Heart left ventricle (tissue), 16 donors: ENCODE results near the gene B4GALNT3. TPM values are rescaled to one million over a fixed set of nuclear protein-coding genes. Genes with fewer than 3 reads are reported as not detected.

Experiments
- ATAC-seq, 4 donors: fragments of 200-7000 bp; cut with Tn5 transposase; one replicate each; pipeline ENCODE4 v1.9.1; 2020 to 2022; ENCODE audit warnings: moderate library complexity in 4 of 4, mild to moderate bottlenecking in 3 of 4, moderate number of reproducible peaks in 1 of 4
- DNase-seq, 5 donors: peaks; one replicate each; pipeline ENCODE4 v3.0.0-alpha.2; 2020
- H3K27ac ChIP-seq, 12 donors: fragments of 200-600 bp; sonication (generic) in 4 of 12; one replicate each; pipeline versions ENCODE4 v1.5.0 to v1.8.0; 2016 to 2022; ENCODE audit warnings: mild to moderate bottlenecking in 2 of 12
- H3K27me3 ChIP-seq, 9 donors: fragments of 200-600 bp; sonication (generic) in 2 of 9; one replicate each; pipeline versions ENCODE4 v1.5.1 to v1.8.0; 2016 to 2022; ENCODE audit warnings: mild to moderate bottlenecking in 3 of 9
- H3K36me3 ChIP-seq, 9 donors: fragments of 200-600 bp; sonication (generic) in 2 of 9; one replicate each; pipeline versions ENCODE4 v1.5.0 to v1.8.0; 2018 to 2022; ENCODE audit warnings: mild to moderate bottlenecking in 2 of 9
- H3K4me1 ChIP-seq, 12 donors: fragments of 200-600 bp; sonication (generic) in 4 of 12; one replicate each; pipeline versions ENCODE4 v1.5.0 to v1.8.0; 2016 to 2022; ENCODE audit warnings: mild to moderate bottlenecking in 3 of 12
- H3K4me3 ChIP-seq, 12 donors: fragments of 200-600 bp; sonication (generic) in 4 of 12; one replicate each; pipeline versions ENCODE4 v1.5.0 to v1.8.0; 2017 to 2022; ENCODE audit warnings: mild to moderate bottlenecking in 9 of 12, moderate library complexity in 4 of 12
- H3K9me3 ChIP-seq, 12 donors: fragments of 200-600 bp; sonication (generic) in 4 of 12; one replicate each; pipeline versions ENCODE4 v1.5.0 to v1.8.0; 2016 to 2022; ENCODE audit warnings: mild to moderate bottlenecking in 1 of 12
- POLR2A ChIP-seq, 2 donors: fragments of 450-650 bp; IDR thresholded peaks; one replicate each; pipeline ENCODE4 v1.6.1; 2017; ENCODE audit warnings: antibody characterized with exemption in 2 of 2, mild to moderate bottlenecking in 2 of 2, moderate library complexity in 2 of 2
- WGBS, 4 donors: extraction: QIAGEN DNeasy Blood & Tissue Kit in 2 of 4; methylation state at CpG; one replicate each; pipeline versions ENCODE4 v1.1.5 to v1.1.7; 2013 to 2018; 5-methylcytosine and 5-hydroxymethylcytosine counted together
- intact Hi-C, 10 donors: fragments of 100-400 bp; cut with DNase I; formaldehyde crosslinking; loops; one replicate each; pipeline versions ENCODE4 v1.11.1 to v1.14.2; 2022
- polyA plus RNA-seq, 2 donors: library from polyadenylated mRNA; stranded (reverse); fragments of 200-250 nt; gene quantifications; one replicate each; pipeline ENCODE4 v1.2.3, GENCODE V29; 2013
- total RNA-seq, 9 donors: library from RNA; depleted of rRNA in 2 of 9; stranded (reverse); fragments of >200 nt in 2 of 9; fragmentation: NEBNext Ultra II Directional in 3 of 9; extraction: Animal tissue kit (Norgen Biotek cat#: 25700) in 3 of 9; gene quantifications; one replicate each; pipeline versions ENCODE4 v1.1.0 to v1.2.4, GENCODE V29; 2016 to 2023
- TF ChIP-seq, protein P1 (sequence below), 12 donors: fragments of 200-600 bp; sonication (generic) in 4 of 12; IDR thresholded peaks; one replicate each; pipeline versions ENCODE4 v1.5.0 to v1.8.0; 2018 to 2022; ENCODE audit warnings: antibody characterized with exemption in 12 of 12, mild to moderate bottlenecking in 5 of 12
- donor health status: ischemic (EF 13 %, LVEDD 7.1; RV severe dilation, severe dysfunction).
- donor health status: healthy with polysubstance abuse.
- donor health status: DM: no; HTN: yes; CAD: no.
- donor health status: DM: no; HTN: no; CAD: no.
- donor health status: ischemic (EF 25% LVEDD 6.9; RV normal size, moderate dysfunction).
- donor health status: ischemic (EF 25% LVEDD 5.7; RV mildly dilated, moderate dysfunction).
- donor health status: healthy.
- donor health status: DM: yes; HTN: yes; CAD: no.
- donor health status: ischemic (EF 35%, LVEDD 5.7; RV mildly dilated, moderate dysfunction).
- donor health status: nonischemic (EF 11% LVEDD 7.7; RV severe dilation, severe dysfunction).
- donor health status: DM: yes; HTN: yes; CAD: no.
- donor health status: PGD.
- donor health status: ischemic (EF 29% LVEDD 5.4; RV normal size, mild dysfunction).
- donor health status: nonischemic (EF 23%, LVEDD 6.1; RV moderate dilation, normal function).

The B4GALNT3 gene
- total and polyA plus RNA-seq, 11 donors, result 19.3 to 59.4 (median 34.1) TPM

DNA sequence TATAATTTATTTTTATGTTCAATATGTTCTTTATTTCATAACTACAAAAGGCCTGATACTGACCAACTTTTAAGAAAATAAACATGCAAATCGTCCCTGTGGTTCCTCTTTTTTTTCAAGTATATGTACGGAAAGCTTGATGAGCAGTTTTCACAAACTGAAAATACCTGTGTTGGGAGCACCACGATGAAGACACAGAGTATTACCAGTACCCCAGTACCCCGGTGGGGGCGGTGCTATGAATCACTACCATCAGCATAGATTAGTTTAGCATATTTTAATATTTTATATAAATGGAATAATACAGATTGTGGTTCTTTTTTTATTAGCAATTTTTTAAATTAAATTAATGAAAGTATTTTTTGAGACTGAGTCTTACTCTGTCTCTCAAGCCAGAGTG is 7.0 kb downstream of the B4GALNT3 start:
- peaks cover 0 to 73% (median 20%) of the 10 kb centered on the region in 12 donors for H3K4me1 ChIP-seq
- peak overlapping the region in 11 of 12 donors; percentile 70 to 86 (median 80) for H3K27ac ChIP-seq
- H3K4me3 ChIP-seq, result no peak overlapping the region
- WGBS, 4 donors, result 51 to 63% (median 58%) methylated on average over 5 of the region's 5 CpGs
- TF ChIP-seq POLR2A (IDR thresholded peaks at IDR 0.05), result no peak
- TF ChIP-seq, protein P1, sequence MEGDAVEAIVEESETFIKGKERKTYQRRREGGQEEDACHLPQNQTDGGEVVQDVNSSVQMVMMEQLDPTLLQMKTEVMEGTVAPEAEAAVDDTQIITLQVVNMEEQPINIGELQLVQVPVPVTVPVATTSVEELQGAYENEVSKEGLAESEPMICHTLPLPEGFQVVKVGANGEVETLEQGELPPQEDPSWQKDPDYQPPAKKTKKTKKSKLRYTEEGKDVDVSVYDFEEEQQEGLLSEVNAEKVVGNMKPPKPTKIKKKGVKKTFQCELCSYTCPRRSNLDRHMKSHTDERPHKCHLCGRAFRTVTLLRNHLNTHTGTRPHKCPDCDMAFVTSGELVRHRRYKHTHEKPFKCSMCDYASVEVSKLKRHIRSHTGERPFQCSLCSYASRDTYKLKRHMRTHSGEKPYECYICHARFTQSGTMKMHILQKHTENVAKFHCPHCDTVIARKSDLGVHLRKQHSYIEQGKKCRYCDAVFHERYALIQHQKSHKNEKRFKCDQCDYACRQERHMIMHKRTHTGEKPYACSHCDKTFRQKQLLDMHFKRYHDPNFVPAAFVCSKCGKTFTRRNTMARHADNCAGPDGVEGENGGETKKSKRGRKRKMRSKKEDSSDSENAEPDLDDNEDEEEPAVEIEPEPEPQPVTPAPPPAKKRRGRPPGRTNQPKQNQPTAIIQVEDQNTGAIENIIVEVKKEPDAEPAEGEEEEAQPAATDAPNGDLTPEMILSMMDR (IDR thresholded peaks at IDR 0.05), result no peak
- no peaks in the 10 kb centered on the region for H3K9me3 ChIP-seq
- no peaks in the 10 kb centered on the region for H3K36me3 ChIP-seq
- DNase-seq (no peak), ATAC-seq (no peak)
- peaks cover 0 to 22% (median 0%) of the 10 kb centered on the region in 9 donors for H3K27me3 ChIP-seq
- intact Hi-C loops, result no loop called here

DNA sequence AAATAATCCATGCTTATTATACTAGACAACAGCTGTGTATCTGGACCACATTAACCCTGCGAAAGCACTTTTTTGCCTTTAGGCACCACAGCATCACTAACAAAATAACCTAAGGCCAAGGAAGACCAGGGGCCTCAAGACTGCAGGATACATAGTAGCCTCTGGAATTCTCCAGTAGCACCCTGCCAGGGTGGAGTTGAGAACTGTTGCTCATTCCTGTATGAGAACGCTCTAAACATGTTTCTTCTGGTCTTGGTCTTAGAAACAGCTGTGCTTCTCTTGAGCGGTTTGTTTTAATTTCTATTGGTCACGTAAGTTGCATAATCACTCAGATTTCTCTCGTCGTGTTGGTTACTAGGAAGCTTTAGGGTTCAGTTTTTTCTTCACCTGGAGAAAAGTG is 7.9 kb downstream of the B4GALNT3 start:
- no peak for DNase-seq
- H3K9me3 ChIP-seq, result no peaks in the 10 kb centered on the region
- no peak for ATAC-seq
- TF ChIP-seq, protein P1 (IDR thresholded peaks at IDR 0.05), result no peak
- TF ChIP-seq POLR2A (IDR thresholded peaks at IDR 0.05), result no peak
- intact Hi-C loops, result no loop called here
- no peaks in the 10 kb centered on the region for H3K36me3 ChIP-seq
- H3K4me3 ChIP-seq, result no peak overlapping the region
- H3K4me1 ChIP-seq, result peaks cover 0 to 68% (median 16%) of the 10 kb centered on the region in 12 donors
- peaks cover 0 to 14% (median 0%) of the 10 kb centered on the region in 9 donors for H3K27me3 ChIP-seq
- H3K27ac ChIP-seq, result peak overlapping the region in 10 of 12 donors; percentile 28 to 86 (median 80)
- 68 to 84% (median 80%) methylated on average over 6 of the region's 6 CpGs for whole genome bisulfite sequencing, 4 donors

DNA sequence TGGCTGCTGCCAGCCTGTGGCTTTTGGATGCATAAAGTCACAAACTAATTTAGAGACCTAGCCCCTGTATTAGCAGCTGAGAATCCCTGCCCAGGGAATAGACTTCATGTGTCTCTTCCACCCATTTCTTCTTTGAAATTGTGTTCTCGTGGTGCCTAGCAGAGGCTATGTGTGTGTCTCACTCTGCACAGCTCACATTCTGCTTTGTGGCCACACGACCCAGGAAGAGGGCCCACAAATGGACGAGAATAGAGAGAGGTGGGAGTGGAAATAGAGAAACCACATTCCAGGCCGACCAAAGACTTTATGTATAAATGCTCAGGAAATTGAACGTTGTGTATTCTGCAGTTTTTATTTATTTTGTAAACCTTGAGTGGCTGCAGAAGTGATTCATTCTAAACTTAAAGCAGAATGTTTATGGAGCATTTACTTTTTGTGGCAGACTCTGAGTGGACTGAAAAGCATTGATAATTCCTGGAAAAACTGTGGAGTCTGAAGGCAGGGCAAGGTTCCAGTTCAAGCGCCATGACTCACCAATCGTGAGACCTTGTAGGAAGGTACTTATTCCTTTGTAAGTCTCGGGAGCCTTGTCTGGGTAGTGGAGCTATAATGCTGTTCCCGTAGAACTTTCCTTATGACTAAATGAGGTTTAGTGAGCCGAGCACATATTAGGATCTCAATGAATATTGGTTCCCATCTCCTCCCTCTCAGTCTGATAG is 9.1 kb downstream of the B4GALNT3 start:
- intact Hi-C loops, result no loop called here
- ATAC-seq, result no peak
- TF ChIP-seq POLR2A (IDR thresholded peaks at IDR 0.05), result no peak
- TF ChIP-seq, protein P1 (IDR thresholded peaks at IDR 0.05), result no peak
- Histone ChIP-seq H3K27ac (peak overlapping the region in 9 of 12 donors; percentile 45 to 86 (median 81)), H3K9me3 (no peaks in the 10 kb centered on the region), H3K36me3 (no peaks in the 10 kb centered on the region), H3K4me1 (peaks cover 0 to 63% (median 15%) of the 10 kb centered on the region in 12 donors), H3K27me3 (peaks cover 0 to 5% (median 0%) of the 10 kb centered on the region in 9 donors), H3K4me3 (no peak overlapping the region)
- DNase-seq, result no peak
- 44 to 60% (median 51%) methylated on average over 10 of the region's 10 CpGs for WGBS, 4 donors

DNA sequence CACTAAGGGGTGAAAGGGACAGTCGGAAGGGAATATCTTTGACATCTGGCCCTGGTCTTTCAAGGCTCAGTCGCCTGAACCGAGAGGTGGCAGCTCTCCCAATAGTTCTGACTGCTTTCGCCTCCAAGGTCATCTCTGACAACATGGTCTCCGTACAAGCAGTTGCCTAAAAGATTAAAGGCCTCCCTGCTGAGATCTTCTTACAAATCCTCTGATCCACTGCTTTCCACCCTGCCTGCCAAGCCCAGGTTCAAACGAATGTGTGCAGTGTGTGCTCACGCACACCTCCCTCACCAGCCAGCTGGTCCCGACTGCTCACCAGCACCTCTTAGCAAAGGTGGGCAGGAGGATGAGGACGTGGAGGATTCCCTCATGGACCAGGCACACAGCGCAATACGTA is 10.4 kb downstream of the B4GALNT3 start:
- 43 to 47% (median 44%) methylated on average over 10 to 11 of the region's 11 CpGs for WGBS, 4 donors
- ATAC-seq (peak in 3 of 4 donors; percentile 9 to 35 (median 12)), DNase-seq (peak in 1 of 5 donors; percentile 35)
- TF ChIP-seq POLR2A (IDR thresholded peaks at IDR 0.05), result no peak
- TF ChIP-seq, protein P1 (IDR thresholded peaks at IDR 0.05), result no peak
- intact Hi-C loops, result no loop called here
- H3K36me3 ChIP-seq, result no peaks in the 10 kb centered on the region
- H3K4me1 ChIP-seq, result peaks cover 0 to 64% (median 11%) of the 10 kb centered on the region in 12 donors
- no peak overlapping the region for H3K4me3 ChIP-seq
- H3K9me3 ChIP-seq, result no peaks in the 10 kb centered on the region
- no peaks in the 10 kb centered on the region for H3K27me3 ChIP-seq
- H3K27ac ChIP-seq, result peak overlapping the region; percentile 35 to 86 (median 75)
